ENCODE data around the gene GALNT3.

Gene GALNT3

DNA sequence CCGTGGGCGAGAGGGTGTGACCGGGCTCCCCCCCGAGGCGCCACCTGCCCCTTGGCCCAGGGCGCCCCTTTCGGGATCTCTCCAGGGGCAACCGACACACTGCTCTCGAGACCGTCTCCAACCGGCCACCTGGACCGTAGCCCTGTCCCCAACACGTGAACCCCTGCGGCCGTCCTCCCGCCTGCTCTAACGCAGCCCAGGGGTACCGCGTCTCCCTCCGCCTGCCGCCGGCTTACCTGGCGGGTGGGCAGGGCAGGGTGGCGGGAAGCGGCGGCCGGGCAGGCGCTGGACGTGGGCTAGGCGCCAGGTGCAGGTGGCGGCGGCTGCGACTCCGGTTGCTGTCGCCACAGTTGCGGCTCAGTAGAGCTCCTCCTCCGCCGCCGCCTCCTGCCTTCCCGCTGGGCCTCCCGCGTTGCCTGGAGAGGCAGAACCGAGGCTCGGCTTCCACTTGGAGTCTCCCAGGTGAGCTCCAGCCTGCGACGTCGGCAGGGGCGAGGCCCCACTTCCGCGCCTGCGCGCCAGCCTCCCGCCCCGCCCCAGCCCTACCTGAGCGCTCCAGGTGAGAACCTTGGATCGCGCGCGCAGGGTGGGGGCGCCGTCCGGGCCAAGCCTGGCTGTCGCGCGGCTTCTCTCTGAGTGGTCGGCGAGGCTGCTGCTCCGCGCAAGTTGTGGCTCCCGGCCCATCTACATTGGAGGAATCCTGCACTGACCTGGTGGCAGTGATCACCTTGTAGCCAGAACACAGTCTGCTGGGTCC is at the start of gene GALNT3:
TSS of gene GALNT3 (minus strand) at position 469 of the 757 bp plus-strand sequence. CDS start 23,547 bp downstream, outside the sequence.
- DNase-seq, result peak; percentile 82

DNA sequence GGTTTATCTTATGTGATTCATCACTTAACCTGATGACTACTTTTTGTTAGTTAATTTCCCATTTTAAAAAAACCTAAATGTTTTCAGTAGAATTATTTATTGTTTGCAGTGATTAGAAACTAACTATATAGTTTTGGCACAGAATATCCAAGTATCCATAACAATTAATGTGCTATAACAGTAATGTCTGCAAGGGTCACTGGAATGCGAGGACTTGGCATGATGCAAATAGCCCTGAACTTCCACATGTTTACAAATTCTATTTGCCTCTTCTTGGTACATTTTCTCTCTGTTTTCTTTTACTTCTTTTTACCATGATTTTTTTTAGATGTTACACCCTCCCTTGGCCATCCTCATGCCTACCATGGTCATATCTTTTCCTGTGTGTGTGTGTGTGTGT is 49.3 kb upstream of the GALNT3 start:
- peak; percentile 95 for DNase-seq

DNA sequence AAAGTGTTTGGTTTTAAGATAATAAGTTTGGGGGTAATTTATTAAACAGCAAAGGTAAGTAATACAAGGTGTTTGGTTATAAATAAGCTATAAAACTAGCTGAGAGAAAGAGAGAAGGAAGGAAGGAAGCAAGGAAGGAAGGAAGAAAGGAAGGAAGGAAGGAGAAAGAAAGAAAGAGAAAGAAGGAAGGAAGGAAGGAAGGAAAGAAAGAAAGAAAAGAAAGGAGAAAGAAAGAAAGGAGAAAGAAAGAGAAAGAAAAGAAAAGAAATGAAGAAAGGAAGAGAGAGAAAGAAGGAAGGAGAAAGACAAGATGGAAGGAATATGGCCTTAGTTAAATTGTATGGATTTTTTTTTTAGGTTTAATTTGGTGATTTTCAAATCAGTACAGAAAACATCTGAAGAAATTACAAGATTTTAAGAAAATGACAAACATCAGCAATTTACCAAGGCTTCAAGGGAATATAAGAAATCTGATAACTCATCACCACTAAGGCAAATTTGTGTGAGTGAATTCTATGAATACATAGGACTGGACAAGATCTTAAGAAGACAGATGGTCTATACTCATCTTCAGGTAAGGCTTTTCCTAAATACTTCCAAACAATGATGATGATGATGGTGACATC is 46.4 kb upstream of the GALNT3 start:
- no peak for DNase-seq

DNA sequence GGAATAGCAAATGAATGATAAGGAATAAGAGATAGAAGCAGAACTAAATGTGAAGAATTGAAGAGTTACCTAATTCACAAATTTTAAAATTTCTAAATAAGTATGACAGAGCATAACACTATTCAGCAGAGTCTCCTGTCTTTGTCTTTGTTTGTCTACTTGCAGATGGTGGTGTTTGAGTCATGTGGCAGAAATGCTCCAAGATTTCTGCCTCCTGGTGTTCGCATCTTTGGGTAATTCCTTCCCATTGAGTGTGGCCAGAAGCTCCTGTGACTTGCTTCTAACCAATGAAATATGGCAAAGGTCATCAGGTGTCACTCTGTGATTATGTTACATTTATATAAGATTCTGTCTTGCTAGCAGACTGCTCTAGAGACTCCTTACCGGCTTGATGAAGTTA is 45.6 kb upstream of the GALNT3 start:
- no peak for DNase-seq

DNA sequence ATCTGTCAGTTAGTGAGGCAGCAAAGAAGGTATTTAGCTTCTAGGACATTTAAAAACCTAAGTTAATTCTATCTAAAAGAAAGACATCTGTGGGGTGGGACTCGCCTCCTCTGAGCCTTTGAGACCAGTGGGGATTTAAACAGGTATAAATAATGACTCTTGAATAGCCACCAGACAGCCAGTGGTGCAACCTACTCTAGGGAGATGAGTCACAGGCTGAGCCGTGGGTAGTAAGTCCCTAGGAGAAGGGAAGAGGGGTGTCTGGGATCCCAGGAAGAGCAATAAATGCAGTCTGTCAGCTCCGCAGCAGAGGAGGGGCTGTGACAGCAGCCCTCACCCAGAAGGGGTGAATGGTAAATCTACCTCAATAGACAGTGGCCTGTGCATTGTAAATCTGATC is 43.1 kb upstream of the GALNT3 start:
- no peak for DNase-seq

DNA sequence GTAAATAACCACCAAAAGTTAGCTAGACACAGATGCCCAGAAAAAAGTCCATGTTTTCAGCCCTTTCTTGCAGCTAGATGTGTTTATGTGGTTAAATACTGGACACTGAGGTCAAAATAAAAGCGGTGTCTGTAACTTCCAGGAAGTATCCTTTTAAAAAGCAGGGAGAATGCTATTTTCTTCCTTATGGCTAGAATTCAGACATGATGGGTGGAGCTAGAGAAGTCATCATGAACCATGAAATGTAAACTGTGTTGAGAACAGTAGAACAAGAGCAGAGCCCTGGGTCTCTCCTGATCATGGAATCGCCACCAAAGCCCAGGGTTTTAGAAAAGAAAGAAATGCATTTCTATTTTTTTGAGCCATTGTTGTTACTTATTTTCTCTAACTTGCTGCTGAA is 41.3 kb upstream of the GALNT3 start:
- DNase-seq, result no peak

DNA sequence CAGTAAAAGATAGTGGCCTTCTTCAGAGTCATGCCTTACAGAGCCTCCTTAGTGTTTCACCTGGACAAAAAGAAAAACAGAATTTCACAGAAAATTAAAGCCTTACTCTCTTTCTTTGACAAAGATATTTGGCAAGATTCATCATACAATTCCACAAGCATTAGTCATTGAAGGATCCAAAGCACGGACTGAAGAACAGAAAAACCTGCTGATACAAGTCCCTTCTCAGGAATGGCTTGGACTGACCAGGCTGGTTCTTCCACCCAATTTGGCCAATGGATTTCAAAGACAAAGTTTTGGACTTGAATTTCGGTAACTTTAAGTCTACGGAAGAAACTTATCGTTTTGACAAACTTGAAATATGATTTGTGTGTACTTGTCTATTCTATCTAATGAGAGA is 39.1 kb upstream of the GALNT3 start:
- DNase-seq, result no peak

DNA sequence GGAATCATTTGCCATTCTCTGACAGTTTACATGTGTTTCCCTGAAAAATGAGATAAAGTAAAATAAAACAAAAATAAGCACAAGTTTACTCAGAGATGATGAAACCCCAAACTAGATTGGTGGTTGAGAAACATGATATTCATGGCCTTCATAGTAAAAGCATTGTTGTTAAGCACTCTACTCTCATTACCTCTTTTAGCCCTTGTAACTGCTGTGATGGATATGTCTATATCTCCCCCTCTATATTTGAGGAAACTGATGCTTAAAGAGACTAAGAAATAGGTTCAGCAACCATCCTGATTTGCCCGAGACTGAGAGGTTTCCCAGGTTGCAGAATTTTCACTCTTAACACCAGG is 33.9 kb upstream of the GALNT3 start:
- DNase-seq, result no peak

DNA sequence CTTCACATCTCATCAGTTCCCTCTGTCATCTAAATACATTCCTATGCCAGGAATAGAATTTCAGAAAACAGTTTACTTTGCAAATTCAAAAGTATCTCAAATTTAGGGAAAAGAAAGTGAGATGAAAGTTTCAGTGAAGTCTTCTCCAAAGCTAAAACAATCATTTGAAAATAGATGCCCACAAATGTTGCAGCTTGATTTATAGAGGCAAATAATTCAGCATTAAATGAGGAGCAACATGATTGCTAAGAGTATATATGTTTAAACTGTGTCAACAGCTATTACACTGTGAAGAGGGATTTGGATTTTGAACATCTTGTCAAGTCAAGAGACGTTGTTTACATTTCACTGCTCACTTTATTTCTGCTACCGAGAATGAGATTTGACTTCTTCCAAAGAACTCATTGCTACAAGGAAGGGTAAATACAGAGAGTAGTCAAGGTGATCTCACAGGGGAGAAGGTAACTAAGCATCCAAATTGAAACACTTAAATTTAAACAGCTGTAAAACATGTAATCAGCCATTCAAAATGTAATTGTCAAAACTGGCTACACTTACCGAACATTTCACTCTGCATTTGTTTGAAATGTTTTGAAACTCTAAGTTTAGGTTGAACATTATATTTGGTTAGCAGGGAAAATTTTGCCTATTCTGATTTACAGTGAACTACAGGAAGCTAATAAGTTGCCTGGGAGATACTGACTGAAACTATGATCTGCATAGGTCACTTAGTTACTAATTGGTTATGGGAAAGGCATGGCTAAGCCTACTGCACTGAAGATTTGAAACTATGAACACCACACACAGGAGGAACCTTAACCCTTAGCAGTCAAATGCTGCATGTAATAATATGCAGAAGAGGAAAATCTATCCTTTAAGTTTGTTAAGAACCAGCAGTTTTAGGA is 33.2 kb upstream of the GALNT3 start:
- no peak for DNase-seq

DNA sequence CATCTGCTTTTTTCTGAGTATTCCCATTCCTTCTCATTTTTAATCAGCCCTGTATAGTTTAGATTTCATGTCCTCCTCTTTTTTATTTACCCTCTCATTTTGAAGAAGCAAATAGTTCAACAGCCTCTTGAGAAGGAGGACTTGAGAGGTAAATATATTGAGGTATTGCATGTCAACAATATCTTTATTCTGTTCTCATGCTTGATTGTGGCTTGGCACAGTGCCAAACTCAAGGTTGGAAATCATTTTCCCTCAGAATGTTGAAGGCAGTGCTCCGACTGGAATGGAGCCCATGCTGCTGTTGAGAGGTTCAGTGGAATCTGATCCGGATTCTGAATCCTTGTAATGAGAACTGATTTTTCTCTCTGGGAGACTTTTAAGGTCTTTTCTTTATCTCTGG is 31.0 kb upstream of the GALNT3 start:
- DNase-seq, result no peak

DNA sequence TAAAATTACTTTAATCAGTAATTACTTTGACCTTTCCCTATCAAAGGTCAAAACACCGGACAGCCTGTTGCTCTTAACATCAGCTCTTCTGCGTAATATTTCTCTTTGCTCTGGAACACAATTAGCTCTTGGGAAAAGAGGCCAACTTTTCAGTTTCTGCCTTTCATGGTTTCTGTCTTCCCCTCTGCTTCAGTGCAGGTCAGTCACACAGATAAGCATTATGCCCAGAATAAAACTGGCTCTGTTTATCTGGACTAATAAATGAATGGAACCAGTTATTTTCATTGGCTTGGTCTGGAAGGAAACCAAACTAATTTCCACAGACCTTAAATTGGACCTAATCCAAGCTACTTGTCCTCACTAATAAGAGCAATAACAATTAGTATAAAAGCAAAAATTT is 26.2 kb upstream of the GALNT3 start:
- no peak for DNase-seq

DNA sequence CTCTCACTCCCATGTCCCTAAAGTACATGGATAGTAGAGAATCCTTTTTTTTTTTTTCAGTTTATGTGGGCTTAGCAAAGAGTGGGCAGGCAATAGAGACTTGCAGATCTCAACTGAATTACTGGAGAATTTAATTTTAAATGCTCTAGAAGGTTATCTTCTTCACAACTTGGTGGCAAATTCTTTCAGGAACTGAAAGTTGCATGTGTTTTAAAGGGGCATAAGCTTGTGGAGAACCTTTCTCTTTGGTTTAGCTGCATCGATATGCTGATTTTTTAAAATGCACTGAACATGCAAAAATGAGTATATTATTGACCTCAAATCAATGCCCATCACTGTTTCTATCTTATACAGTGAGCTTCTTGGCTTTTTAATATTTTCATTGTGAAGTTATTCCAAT is 24.9 kb upstream of the GALNT3 start:
- DNase-seq, result no peak

DNA sequence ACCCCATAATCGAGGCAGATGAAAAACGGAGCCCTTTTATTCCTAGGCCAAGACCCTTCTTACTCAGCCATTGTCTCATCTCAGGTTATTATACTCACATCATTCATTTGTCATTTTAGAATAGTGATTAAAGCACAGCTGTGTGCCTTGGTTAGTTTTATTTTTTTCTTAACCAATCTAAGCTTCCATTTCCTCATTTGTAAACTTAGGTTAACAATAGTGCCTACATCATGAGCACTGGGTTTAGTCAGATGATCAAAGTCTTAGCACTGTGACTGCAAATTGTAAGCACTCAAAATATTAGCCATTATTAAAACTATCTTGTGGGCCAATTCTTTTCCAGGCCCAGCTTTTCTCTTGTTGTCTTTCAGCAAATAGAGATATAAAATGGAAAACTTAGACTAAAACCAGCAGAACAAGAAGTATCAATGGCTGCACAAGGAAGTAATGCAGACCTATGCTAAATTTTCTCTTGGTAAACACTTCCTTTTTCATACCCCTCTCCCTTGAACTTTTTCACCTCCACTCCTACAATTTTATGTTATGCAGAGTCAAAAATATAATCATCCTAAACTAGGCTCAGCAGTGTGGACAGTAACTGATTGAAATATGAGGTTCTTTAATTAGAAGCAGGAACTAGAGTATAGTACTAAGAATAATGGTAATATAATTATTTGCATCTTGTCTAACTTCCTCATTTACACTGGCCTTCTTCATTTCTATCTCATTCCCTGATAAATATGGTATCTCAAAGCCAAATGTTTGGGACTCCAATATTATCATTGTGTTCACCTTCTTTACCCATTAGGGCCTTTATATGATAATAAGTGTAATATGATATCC is 21.5 kb upstream of the GALNT3 start:
- DNase-seq, result no peak

DNA sequence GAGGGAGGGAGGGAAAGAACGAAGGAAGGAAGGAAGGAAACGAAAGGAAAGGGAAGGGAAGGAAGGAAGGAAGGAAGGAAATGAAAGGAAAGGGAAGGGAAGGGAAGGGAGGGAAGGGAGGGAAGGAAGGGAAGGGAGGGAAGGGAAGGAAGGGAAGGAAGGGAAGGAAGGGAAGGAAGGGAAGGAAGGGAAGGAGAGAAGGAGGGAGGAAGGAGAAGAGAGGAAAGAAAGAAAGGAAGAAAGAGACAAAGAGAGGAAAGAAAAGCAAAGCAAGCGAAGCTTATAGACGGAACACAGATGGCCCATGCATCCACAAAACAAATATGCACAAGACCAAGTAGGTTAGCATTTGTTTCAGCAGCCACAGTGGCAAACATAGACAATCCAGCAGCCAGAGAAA is 20.4 kb upstream of the GALNT3 start:
- no peak for DNase-seq

DNA sequence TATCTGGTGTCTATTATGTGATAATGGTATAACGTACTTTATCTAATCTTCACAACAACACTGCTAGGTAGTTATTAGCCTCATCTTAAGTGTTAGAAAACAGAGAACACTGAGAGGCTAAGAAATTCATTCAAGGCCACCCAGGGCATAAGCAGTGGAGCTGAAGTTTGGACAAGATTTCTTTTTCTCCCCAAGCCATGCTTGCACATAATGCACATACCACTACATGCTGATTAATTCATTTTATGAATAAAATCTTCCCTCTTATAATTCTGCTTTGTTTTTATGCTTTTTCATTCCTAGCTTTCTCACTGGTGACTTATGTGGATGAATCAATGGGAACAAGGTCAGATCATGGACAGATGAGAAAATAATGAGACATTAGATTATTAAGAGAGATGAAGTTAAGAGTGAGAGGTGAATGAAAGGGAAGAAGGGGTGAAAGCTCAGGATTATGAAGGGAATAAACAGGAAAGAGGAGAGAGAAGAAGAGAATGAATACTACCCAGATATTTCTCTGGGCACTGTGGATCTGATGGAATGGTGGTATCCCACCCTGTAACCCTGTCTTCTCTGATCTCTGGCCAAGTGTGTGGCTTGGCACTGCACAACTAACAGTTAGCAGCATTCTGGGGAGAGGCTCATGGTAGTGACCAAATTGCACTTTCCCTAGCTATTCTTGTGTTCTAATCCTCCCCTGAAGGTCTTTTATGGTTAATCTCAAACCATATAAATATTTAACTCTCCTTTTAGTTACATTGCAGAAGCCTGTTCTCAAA is 17.7 kb upstream of the GALNT3 start:
- DNase-seq, result no peak

DNA sequence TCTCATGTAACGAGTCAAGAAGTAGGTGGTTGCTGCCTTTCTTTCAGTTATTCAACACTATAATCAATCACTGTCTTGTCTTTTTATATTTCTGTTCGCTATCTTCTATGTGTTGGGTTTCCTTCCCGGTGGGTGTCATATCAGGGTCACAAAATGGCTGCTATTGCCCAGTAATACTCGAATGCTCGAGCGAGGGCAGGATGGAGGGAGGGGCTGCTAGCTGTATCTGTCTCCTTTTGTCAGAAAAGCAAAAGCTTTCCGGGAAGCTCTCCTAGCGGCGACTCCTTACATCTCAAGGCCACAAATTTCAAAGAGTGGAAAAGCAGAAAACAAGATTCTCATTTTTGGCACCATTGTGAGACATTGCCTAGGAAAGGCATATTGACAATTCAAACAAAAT is 16.4 kb upstream of the GALNT3 start:
- no peak for DNase-seq

DNA sequence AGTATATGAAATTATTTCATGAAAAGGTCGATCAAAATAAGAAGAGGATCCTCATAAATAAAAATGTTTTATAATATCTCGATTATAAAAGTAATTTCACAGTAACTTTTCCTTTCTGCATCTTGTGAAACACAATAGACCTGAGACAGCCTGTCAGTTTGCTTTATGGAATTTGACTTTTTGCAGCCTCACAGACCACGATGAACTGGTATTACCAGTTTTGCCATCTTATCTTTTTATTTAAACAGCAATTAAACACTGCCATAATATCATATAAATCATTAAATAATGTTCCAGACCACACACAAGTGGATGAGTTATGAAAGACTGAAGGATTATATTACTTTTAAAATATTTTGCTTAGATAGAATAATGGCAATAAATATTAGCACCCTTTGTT is 10.7 kb upstream of the GALNT3 start:
- peak; percentile 87 for DNase-seq

DNA sequence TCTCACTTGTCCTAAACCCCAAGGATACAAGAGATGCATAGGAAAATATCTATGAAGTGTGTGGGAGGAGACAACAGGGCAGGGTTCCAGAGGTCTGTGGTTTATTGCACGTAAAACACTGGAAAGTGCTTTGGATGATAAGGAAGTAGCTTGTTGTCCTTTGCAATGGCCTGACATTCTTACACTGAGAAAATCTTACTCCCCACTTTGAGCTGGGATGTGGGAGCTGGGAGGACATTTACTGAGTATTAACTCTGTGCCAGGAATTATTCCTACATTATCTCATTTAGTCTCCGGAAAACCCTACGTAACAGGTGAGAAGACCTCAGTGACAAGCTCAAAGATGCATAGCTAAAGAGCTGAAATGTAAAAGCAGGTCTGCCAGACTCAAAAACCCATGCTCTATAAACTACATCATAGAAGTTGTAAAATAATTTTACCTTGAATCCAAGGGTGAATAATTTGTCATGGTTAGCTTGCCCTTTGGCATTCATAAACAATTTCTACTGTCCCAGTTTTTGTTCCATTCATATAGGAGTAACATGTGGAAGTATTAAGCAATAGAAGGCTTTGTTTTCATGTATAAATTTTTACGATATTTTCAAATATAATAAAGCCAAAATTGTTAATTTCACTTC is 9.2 kb upstream of the GALNT3 start:
- peak; percentile 23 for DNase-seq

DNA sequence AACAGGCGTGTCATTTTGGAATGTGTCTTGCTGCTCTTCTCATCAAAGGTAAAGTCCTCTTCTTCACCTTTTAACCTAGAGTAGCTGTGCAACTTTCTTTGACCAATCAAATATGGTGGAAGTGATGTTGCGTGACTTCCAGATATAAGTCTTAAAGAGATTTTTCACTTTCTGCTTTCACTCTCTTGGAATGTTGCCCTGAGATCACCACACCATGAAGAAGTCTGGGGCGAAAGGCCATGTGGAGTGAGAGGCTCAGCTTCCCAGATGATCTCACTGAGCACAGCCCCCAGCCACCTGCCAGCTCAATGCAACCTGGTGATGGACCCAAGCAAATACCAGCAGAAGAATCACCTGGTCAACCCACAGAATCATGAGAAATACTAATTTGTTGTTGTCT is 7.1 kb upstream of the GALNT3 start:
- no peak for DNase-seq

DNA sequence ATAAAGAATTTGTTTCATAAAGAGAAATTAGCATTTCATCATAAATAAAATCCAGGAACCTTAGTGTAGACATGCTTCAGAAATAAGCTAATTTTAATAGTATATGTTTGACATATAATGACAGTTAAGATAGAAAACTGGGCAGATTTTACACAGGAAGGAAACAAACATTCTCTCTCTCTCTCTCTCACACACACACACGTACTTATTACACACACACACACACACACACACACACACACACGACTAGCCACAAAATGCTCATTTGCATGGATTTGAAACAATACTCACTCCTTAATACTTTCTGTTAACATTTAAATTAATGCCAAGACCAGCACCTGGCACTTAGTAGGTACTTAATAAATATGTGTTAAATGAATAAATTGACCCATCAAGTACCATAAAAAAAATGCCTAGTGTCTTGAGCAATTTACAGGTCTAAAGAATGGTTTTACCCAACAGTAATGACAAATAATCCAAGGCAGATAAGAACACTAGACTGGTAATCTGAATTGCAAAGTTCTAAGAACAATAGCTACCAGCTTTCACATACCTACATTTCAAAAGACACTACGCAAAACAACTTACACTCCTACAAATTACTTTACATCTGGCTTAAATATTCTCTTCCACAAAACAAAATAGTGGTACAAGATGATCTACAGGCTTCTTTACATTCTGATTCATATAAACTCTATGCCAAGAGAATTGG is 2.9 kb upstream of the GALNT3 start:
- peak; percentile 35 for DNase-seq

DNA sequence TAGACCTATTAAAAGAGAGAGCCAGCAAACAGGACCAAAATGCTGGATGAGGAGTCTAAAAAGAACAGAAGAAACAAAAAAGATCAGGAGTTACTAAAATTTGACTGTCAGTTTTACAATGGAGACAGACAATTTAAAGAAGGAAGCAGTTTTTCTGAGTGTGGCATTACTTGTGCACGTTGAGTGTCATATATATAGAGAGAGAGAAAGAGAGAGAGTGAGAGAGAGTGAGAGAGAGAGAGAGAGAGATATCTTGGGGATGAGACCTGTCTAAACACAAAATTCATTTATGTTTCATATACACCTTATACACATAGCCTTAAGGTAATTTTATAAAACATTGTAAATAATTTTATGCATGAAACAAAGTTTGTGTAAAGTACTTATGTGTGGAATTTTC is 2.1 kb upstream of the GALNT3 start:
- no peak for DNase-seq

Measured in NCI-H526 treated with DMSO at 0.1 percent for 48 hours (cell line).